Parathyroid adenoma (tissue), 2 donors: ENCODE data around the gene FERMT1.
A peak's percentile ranks its signal among the peaks of the same experiment; 100 is the strongest.
"Not testable (repeated sequence)": the region's sequence is repeated elsewhere in the genome, so short reads cannot be mapped to it uniquely, and the experiment has no call there.

ENCODE experiments used
- H2AFZ ChIP-seq: fragments of 300-600 bp; sonication (generic); one replicate; pipeline ENCODE4 v1.7.0; 2017; ENCODE audit warnings: antibody characterized with exemption, mild to moderate bottlenecking
- H3K27ac ChIP-seq: fragments of 300-600 bp; sonication (generic); one replicate; pipeline ENCODE4 v1.7.0; 2017
- H3K27me3 ChIP-seq: fragments of 300-600 bp; sonication (generic); one replicate; pipeline ENCODE4 v1.7.0; 2017; ENCODE audit warnings: low read length; ENCODE audit not compliant: control insufficient read depth, insufficient read depth
- H3K36me3 ChIP-seq: fragments of 300-600 bp; sonication (generic); one replicate; pipeline ENCODE4 v1.7.0; 2017; ENCODE audit warnings: low read length; ENCODE audit not compliant: control insufficient read depth, insufficient read depth
- H3K4me1 ChIP-seq: fragments of 300-600 bp; sonication (generic); one replicate; pipeline ENCODE4 v1.7.0; 2017; ENCODE audit warnings: control low read depth
- H3K4me2 ChIP-seq: fragments of 300-600 bp; sonication (generic); one replicate; pipeline ENCODE4 v1.7.0; 2017; ENCODE audit warnings: low read length
- H3K4me3 ChIP-seq: fragments of 300-600 bp; sonication (generic); one replicate; pipeline ENCODE4 v1.7.0; 2017; ENCODE audit warnings: low read depth, low read length
- H3K79me2 ChIP-seq: fragments of 300-600 bp; sonication (generic); one replicate; pipeline ENCODE4 v1.7.0; 2017; ENCODE audit warnings: control low read depth
- H3K9ac ChIP-seq: fragments of 300-600 bp; sonication (generic); one replicate; pipeline ENCODE4 v1.7.0; 2017; ENCODE audit warnings: mild to moderate bottlenecking
- H3K9me3 ChIP-seq: fragments of 300-600 bp; sonication (generic); one replicate; pipeline ENCODE4 v1.7.0; 2017; ENCODE audit warnings: low read length; ENCODE audit not compliant: control insufficient read depth
- CTCF ChIP-seq: fragments of 300-600 bp; sonication (generic); IDR thresholded peaks from one replicate; pipeline ENCODE4 v1.7.0; 2017; ENCODE audit warnings: antibody characterized with exemption, mild to moderate bottlenecking
- donor health status: primary hyperparathyroidism.

FERMT1 gene

GRCh38 chr20:6055161-6055783 is 67.6 kb downstream of the FERMT1 start:
- H3K4me1 ChIP-seq: peaks cover 5% of the 10 kb centered on the region
- no peak overlapping the region for H3K4me2 ChIP-seq
- no peaks in the 10 kb centered on the region for H3K27me3 ChIP-seq
- H3K9me3 ChIP-seq: no peaks in the 10 kb centered on the region
- H3K79me2 ChIP-seq: no peaks in the 10 kb centered on the region
- H2AFZ ChIP-seq: no peak overlapping the region
- H3K9ac ChIP-seq: no peak overlapping the region
- no peak for TF ChIP-seq CTCF
- H3K27ac ChIP-seq: no peak overlapping the region
- no peak overlapping the region for H3K4me3 ChIP-seq
- H3K36me3 ChIP-seq: no peaks in the 10 kb centered on the region

GRCh38 chr20:6054689-6055051 is 68.2 kb downstream of the FERMT1 start:
- not testable (repeated sequence) for H3K27me3 ChIP-seq, H3K4me1 ChIP-seq, H3K36me3 ChIP-seq, H3K9ac ChIP-seq, H3K4me2 ChIP-seq, H2AFZ ChIP-seq, H3K4me3 ChIP-seq, H3K27ac ChIP-seq, H3K9me3 ChIP-seq, H3K79me2 ChIP-seq

GRCh38 chr20:6053776-6054688 is 68.8 kb downstream of the FERMT1 start, which contains the start of gene LRRN4:
Gene LRRN4 (minus strand): TSS chr20:6054060. CDS start chr20:6052799, 1,261 bp downstream.
- H3K9me3 ChIP-seq: no peaks in the 10 kb centered on the region
- H3K27me3 ChIP-seq: no peaks in the 10 kb centered on the region
- peak within 1 kb of the TSS; percentile 13 for H3K4me2 ChIP-seq
- H3K9ac ChIP-seq: no peak within 1 kb of the TSS
- no peak for TF ChIP-seq CTCF
- H2AFZ ChIP-seq: peak within 1 kb of the TSS; percentile 73
- H3K4me3 ChIP-seq: no peak within 1 kb of the TSS
- peaks cover 5% of the 10 kb centered on the region for H3K4me1 ChIP-seq
- H3K79me2 ChIP-seq: no peaks in the 10 kb centered on the region
- no peak within 1 kb of the TSS for H3K27ac ChIP-seq
- no peaks in the 10 kb centered on the region for H3K36me3 ChIP-seq

GRCh38 chr20:6053064-6053775 is 69.6 kb downstream of the FERMT1 start:
- Histone ChIP-seq H3K9me3 (no peaks in the 10 kb centered on the region), H2AFZ (no peak overlapping the region), H3K27me3 (no peaks in the 10 kb centered on the region), H3K4me1 (peaks cover 5% of the 10 kb centered on the region), H3K79me2 (no peaks in the 10 kb centered on the region), H3K27ac (no peak overlapping the region), H3K4me3 (no peak overlapping the region), H3K36me3 (no peaks in the 10 kb centered on the region), H3K4me2 (no peak overlapping the region), H3K9ac (no peak overlapping the region)
- no peak for TF ChIP-seq CTCF

- no peak overlapping the region for H2AFZ ChIP-seq
- H3K4me3 ChIP-seq: no peak overlapping the region
- no peak overlapping the region for H3K4me2 ChIP-seq
- no peaks in the 10 kb centered on the region for H3K79me2 ChIP-seq
- H3K36me3 ChIP-seq: no peaks in the 10 kb centered on the region
- H3K27me3 ChIP-seq: no peaks in the 10 kb centered on the region
- no peak overlapping the region for H3K27ac ChIP-seq
- TF ChIP-seq CTCF: no peak
- H3K9ac ChIP-seq: no peak overlapping the region
- peaks cover 5% of the 10 kb centered on the region for H3K4me1 ChIP-seq
- no peaks in the 10 kb centered on the region for H3K9me3 ChIP-seq
Observed at GRCh38 chr20:6051505-6051904, 71.3 kb downstream of the FERMT1 start.
